H1 (cell line): ENCODE data around the gene BCL7B. TPM values are rescaled to one million over a fixed set of nuclear protein-coding genes. Genes with fewer than 3 reads are reported as not detected.

Experiments
- CTCF ChIA-PET: fragments of 300-600 bp; sonication (Branson Sonifier 250); formaldehyde crosslinking; loops from one replicate; lab custom pipeline; 2021; ENCODE audit not compliant: partially characterized antibody; lab: Charles Lee
- POLR2A ChIA-PET: fragments of 300-600 bp; sonication (Branson Sonifier 250); formaldehyde crosslinking; loops from one replicate; lab custom pipeline; 2021; ENCODE audit warnings: inconsistent platforms; ENCODE audit not compliant: partially characterized antibody; lab: Charles Lee
- DNase-seq, 2 experiments: peaks; one replicate each; pipeline versions ENCODE4 v3.0.0 to v3.0.0-alpha.2; 2010 to 2022; ENCODE audit warnings: low spot score in 2 of 2, low read depth in 1 of 2, mixed read lengths in 1 of 2
- FAIRE-seq: peaks from 2 replicates; lab custom pipeline; 2011; peaks lifted over from hg19 to GRCh38; lab: Jason Lieb, UNC
- H2AFZ ChIP-seq: 2 replicates; pipeline ENCODE4 v1.8.1; 2012; ENCODE audit warnings: low read length, inconsistent platforms
- H2AK5ac ChIP-seq: 2 replicates; pipeline ENCODE4 v1.6.1; 2013; ENCODE audit warnings: low read depth, low read length
- H2BK120ac ChIP-seq: replicated peaks from 2 replicates; pipeline ENCODE3; 2013; ENCODE audit warnings: low read depth, low read length, inconsistent platforms
- H2BK12ac ChIP-seq: 2 replicates; pipeline ENCODE4 v1.6.1; 2013; ENCODE audit warnings: low read depth, low read length
- H2BK15ac ChIP-seq: 2 replicates; pipeline ENCODE4 v1.6.1; 2013; ENCODE audit warnings: low read length
- H2BK20ac ChIP-seq: 2 replicates; pipeline ENCODE4 v1.6.1; 2013; ENCODE audit warnings: low read length
- H2BK5ac ChIP-seq: 2 replicates; pipeline ENCODE4 v1.6.1; 2013; ENCODE audit warnings: low read depth, low read length
- H3K14ac ChIP-seq: 2 replicates; pipeline ENCODE4 v1.6.1; 2013; ENCODE audit warnings: inconsistent platforms; ENCODE audit not compliant: insufficient read length
- H3K18ac ChIP-seq: 2 replicates; pipeline ENCODE4 v1.6.1; 2013; ENCODE audit warnings: low read length; ENCODE audit errors: extremely low read depth
- H3K23ac ChIP-seq: 2 replicates; pipeline ENCODE4 v1.6.1; 2013; ENCODE audit warnings: inconsistent platforms; ENCODE audit not compliant: insufficient read length
- H3K23me2 ChIP-seq: 2 replicates; pipeline ENCODE4 v1.6.1; 2013; ENCODE audit warnings: low read depth, low read length
- H3K27ac ChIP-seq: 2 replicates; pipeline ENCODE4 v1.6.1; 2011; ENCODE audit warnings: low read depth, low read length, inconsistent platforms
- H3K27me3 ChIP-seq, 4 experiments: replicated peaks in 1 of 4; 1 replicate in 1 of 4; 2 replicates in 3 of 4; pipeline versions ENCODE4 v1.6.1 to v1.8.1; 2011 to 2013; ENCODE audit warnings: low read length in 3 of 4, mild to moderate bottlenecking in 3 of 4, inconsistent platforms in 2 of 4, mixed read lengths in 2 of 4, moderate library complexity in 1 of 4; ENCODE audit not compliant: control insufficient read depth in 3 of 4, insufficient read depth in 3 of 4; ENCODE audit errors: extremely low read depth in 1 of 4
- H3K36me3 ChIP-seq, 4 experiments: 2 replicates each; pipeline versions ENCODE4 v1.6.1 to v1.8.1; 2011 to 2013; ENCODE audit warnings: mild to moderate bottlenecking in 4 of 4, low read length in 3 of 4, moderate library complexity in 2 of 4, control low read depth in 1 of 4, inconsistent platforms in 1 of 4; ENCODE audit not compliant: insufficient read depth in 4 of 4, control insufficient read depth in 2 of 4
- H3K4ac ChIP-seq: replicated peaks from 2 replicates; pipeline ENCODE3; 2013; ENCODE audit warnings: low read length, low read depth, mixed read lengths, inconsistent platforms; ENCODE audit not compliant: insufficient read length
- H3K4me1 ChIP-seq, 4 experiments: replicated peaks in 1 of 4; 1 replicate in 1 of 4; 2 replicates in 3 of 4; pipeline versions ENCODE4 v1.6.1 to v1.8.1; 2011 to 2013; ENCODE audit warnings: low read length in 3 of 4, inconsistent platforms in 2 of 4, mixed read lengths in 1 of 4; ENCODE audit not compliant: insufficient read depth in 4 of 4, control insufficient read depth in 3 of 4
- H3K4me2 ChIP-seq, 2 experiments: 2 replicates each; pipeline versions ENCODE4 v1.6.1 to v1.8.1; 2011 to 2013; ENCODE audit warnings: low read depth in 2 of 2, low read length in 2 of 2, control low read depth in 1 of 2, inconsistent platforms in 1 of 2, mild to moderate bottlenecking in 1 of 2; ENCODE audit not compliant: insufficient read depth in 1 of 2
- H3K4me3 ChIP-seq, 4 experiments: fragments of 200-600, 300-600 bp in 1 of 4; sonication (generic), shearing (Covaris generic), sonication (Bioruptor Twin) in 1 of 4; 2 replicates each; pipeline versions ENCODE4 v1.5.1 to v1.8.1; 2011 to 2016; ENCODE audit warnings: low read length in 4 of 4, low read depth in 3 of 4, control low read depth in 2 of 4, inconsistent platforms in 2 of 4, mild to moderate bottlenecking in 2 of 4, mixed read lengths in 1 of 4, moderate library complexity in 1 of 4; ENCODE audit not compliant: insufficient read depth in 2 of 4; ENCODE audit errors: extremely low read depth in 1 of 4
- H3K56ac ChIP-seq: replicated peaks from 2 replicates; pipeline ENCODE3; 2013; ENCODE audit warnings: low read depth, mild to moderate bottlenecking, mixed read lengths, low read length, inconsistent platforms; ENCODE audit not compliant: insufficient read length
- H3K79me1 ChIP-seq: 2 replicates; pipeline ENCODE4 v1.6.1; 2013; ENCODE audit warnings: low read depth, low read length, control low read depth
- H3K79me2 ChIP-seq, 2 experiments: 2 replicates each; pipeline versions ENCODE4 v1.6.1 to v1.8.1; 2012 to 2013; ENCODE audit warnings: low read length in 2 of 2, mild to moderate bottlenecking in 2 of 2, inconsistent platforms in 1 of 2; ENCODE audit not compliant: insufficient read depth in 2 of 2, control insufficient read depth in 1 of 2
- H3K9ac ChIP-seq, 4 experiments: replicated peaks in 1 of 4; 1 replicate in 1 of 4; 2 replicates in 3 of 4; pipeline versions ENCODE4 v1.6.1 to v1.8.1; 2011 to 2013; ENCODE audit warnings: low read depth in 3 of 4, low read length in 3 of 4, control low read depth in 2 of 4, mild to moderate bottlenecking in 2 of 4, moderate library complexity in 2 of 4, inconsistent platforms in 1 of 4; ENCODE audit errors: extremely low read depth in 1 of 4
- H3K9me3 ChIP-seq, 2 experiments: 2 replicates each; pipeline versions ENCODE4 v1.6.1 to v1.8.1; 2012 to 2013; ENCODE audit warnings: mild to moderate bottlenecking in 2 of 2, moderate library complexity in 2 of 2, control low read depth in 1 of 2, inconsistent platforms in 1 of 2, low read depth in 1 of 2, low read length in 1 of 2, mixed read lengths in 1 of 2; ENCODE audit not compliant: insufficient read depth in 2 of 2
- H4K20me1 ChIP-seq, 2 experiments: replicated peaks in 1 of 2; 2 replicates each; pipeline versions ENCODE3 to v1.8.1; 2011 to 2013; ENCODE audit warnings: inconsistent platforms in 2 of 2, low read length in 2 of 2, mild to moderate bottlenecking in 1 of 2; ENCODE audit not compliant: insufficient read depth in 2 of 2, control insufficient read depth in 1 of 2
- H4K5ac ChIP-seq: 2 replicates; pipeline ENCODE4 v1.6.1; 2013; ENCODE audit warnings: low read length, low read depth, mixed read lengths, inconsistent platforms; ENCODE audit not compliant: insufficient read length
- H4K8ac ChIP-seq: 2 replicates; pipeline ENCODE4 v1.8.0; 2013; ENCODE audit warnings: mild to moderate bottlenecking, moderate library complexity, low read length, inconsistent platforms; ENCODE audit not compliant: insufficient read depth; ENCODE audit errors: extremely low read depth
- H4K91ac ChIP-seq: replicated peaks from 2 replicates; pipeline ENCODE3; 2013; ENCODE audit warnings: low read length, mixed read lengths, inconsistent platforms; ENCODE audit not compliant: insufficient read length
- MAFK ChIP-seq: IDR thresholded peaks from 2 replicates; pipeline ENCODE4 v1.6.1; 2012; ENCODE audit warnings: low read depth, mild to moderate bottlenecking, improper control_type of control experiment, low read length
- RBBP5 ChIP-seq: IDR thresholded peaks from 2 replicates; pipeline ENCODE4 v1.7.1; 2012; ENCODE audit warnings: low read depth, mild to moderate bottlenecking, inconsistent platforms, low read length, moderate library complexity, borderline replicate concordance
- SIX5 ChIP-seq: IDR thresholded peaks from 2 replicates; pipeline ENCODE4 v1.6.1; 2011; ENCODE audit warnings: mild to moderate bottlenecking, low read depth, low read length
- WGBS, 2 experiments: shearing (Covaris generic) in 1 of 2; methylation state at CpG; one replicate each; pipeline versions ENCODE4 v1.1.6 to v1.1.7; 2013 to 2015; ENCODE audit warnings: low lambda C conversion rate in 2 of 2, mixed read lengths in 2 of 2, inconsistent platforms in 1 of 2, low coverage in 1 of 2, missing lambda C conversion rate in 1 of 2; ENCODE audit not compliant: insufficient replicate concordance in 2 of 2, insufficient coverage in 1 of 2, insufficient read length in 1 of 2; ENCODE audit errors: extremely low coverage in 1 of 2, missing lambda C conversion rate in 1 of 2; 5-methylcytosine and 5-hydroxymethylcytosine counted together
- polyA plus RNA-seq, 7 experiments: library from polyadenylated mRNA; depleted of rRNA in 3 of 7; stranded (reverse) in 5 of 7; unstranded in 2 of 7; fragments of >200 nt in 5 of 7; fragments of 200-250 nt in 2 of 7; gene quantifications; 1 replicate in 5 of 7; 2 replicates in 1 of 7; 4 replicates in 1 of 7; pipeline versions ENCODE4 v1.2.1 to v1.2.3, GENCODE V29; 2011 to 2013; ENCODE audit warnings: missing spikeins in 2 of 7, mixed read lengths in 2 of 7
- total RNA-seq: library from RNA; stranded (reverse); fragmentation: NEBNext Ultra II Directional; extraction: Animal tissue kit (Norgen Biotek cat#: 25700); gene quantifications from 2 replicates; pipeline ENCODE4 v1.2.1, GENCODE V29; 2021

The BCL7B gene
- total and polyA plus RNA-seq, 2 of the 8 experiments (the other 6 are each of a cell fraction or from before 2014, with no cell fraction given), result 24.9 to 44.6 TPM

GRCh38 chr7:73518470-73518869 is 39.0 kb downstream of the BCL7B start:
- Histone ChIP-seq H2AK5ac (no peak overlapping the region), H3K4me3 (peak overlapping the region in 1 of 4 experiments; percentile 91; a peak in 1 of 8 replicates), H3K4ac (no peak overlapping the region), H2BK12ac (no peak overlapping the region), H2BK120ac (no peak overlapping the region), H3K79me2 (peaks cover 59 to 81% of the 10 kb centered on the region in 2 experiments), H3K4me1 (peaks cover 0 to 5% (median 2%) of the 10 kb centered on the region in 4 experiments; a peak in 2 of 7 replicates), H4K8ac (no peak overlapping the region), H2AFZ (no peak overlapping the region), H2BK5ac (no peak overlapping the region), H3K23me2 (peaks cover 6% of the 10 kb centered on the region), H2BK20ac (no peak overlapping the region), H3K56ac (no peak overlapping the region), H3K9ac (no peak overlapping the region), H3K9me3 (no peaks in the 10 kb centered on the region), H3K23ac (no peak overlapping the region), H3K79me1 (peaks cover 6% of the 10 kb centered on the region; the same call in 1 of the 2 replicates), H4K91ac (no peak overlapping the region), H3K27ac (no peak overlapping the region), H3K36me3 (peaks cover 5 to 58% (median 16%) of the 10 kb centered on the region in 4 experiments; a peak in 6 of 8 replicates), H3K4me2 (peak overlapping the region in 1 of 2 experiments; percentile 25; a peak in 1 of 4 replicates), H3K18ac (no peak overlapping the region), H2BK15ac (no peak overlapping the region), H3K27me3 (no peaks in the 10 kb centered on the region), H4K20me1 (peaks cover 10 to 17% of the 10 kb centered on the region in 2 experiments), H3K14ac (no peak overlapping the region), H4K5ac (no peak overlapping the region)
- DNase-seq, result no peak
- WGBS, 2 experiments, result 92% methylated on average over 5 of the region's 5 CpGs; no CpG with 5 or more reads in 1 of the 2 experiments
- POLR2A ChIA-PET, result interaction anchor here (0.9 to 6.0 kb wide), 8 partner anchors 11 to 214 kb away, joined by 3 to 55 read pairs (median 4); no protein-coding TSS in a partner anchor
- CTCF ChIA-PET, result interaction anchor here (0.9 to 2.3 kb wide), 5 partner anchors 10 to 207 kb away, joined by 3 to 7 read pairs (median 3); no protein-coding TSS in a partner anchor
- no peak for FAIRE-seq
- no peak for TF ChIP-seq MAFK
- TF ChIP-seq SIX5, result no peak
- no peak for TF ChIP-seq RBBP5
